HEK293 (cell line): ENCODE measurements around the gene ASCL2.

ENCODE experiments used
- BCL11B ChIP-seq: fragments of 450-650 bp; formaldehyde crosslinking; IDR thresholded peaks from 2 replicates; pipeline ENCODE4 v1.5.1; 2016; ENCODE audit warnings: low read depth, missing biosample characterization, missing genetic modification characterization
- MZF1 ChIP-seq: fragments of 450-650 bp; formaldehyde crosslinking; IDR thresholded peaks from 2 replicates; pipeline ENCODE4 v1.5.1; 2017; ENCODE audit warnings: missing biosample characterization, missing genetic modification characterization, borderline replicate concordance
- YY1 ChIP-seq: fragments of 450-650 bp; formaldehyde crosslinking; IDR thresholded peaks from 2 replicates; pipeline ENCODE4 v1.5.1; 2018; ENCODE audit warnings: missing biosample characterization, missing genetic modification characterization
- ZBTB48 ChIP-seq: fragments of 450-650 bp; formaldehyde crosslinking; IDR thresholded peaks from 2 replicates; pipeline ENCODE4 v1.5.1; 2016; ENCODE audit warnings: missing biosample characterization, missing genetic modification characterization
- ZNF133 ChIP-seq: fragments of 450-650 bp; formaldehyde crosslinking; IDR thresholded peaks from 2 replicates; pipeline ENCODE4 v1.5.1; 2016; ENCODE audit warnings: missing biosample characterization, missing genetic modification characterization
- ZNF37A ChIP-seq: fragments of 450-650 bp; IDR thresholded peaks from 2 replicates; pipeline ENCODE4 v1.5.1; 2018; ENCODE audit warnings: missing biosample characterization, missing genetic modification characterization
- ZNF510 ChIP-seq: fragments of 450-650 bp; formaldehyde crosslinking; IDR thresholded peaks from 2 replicates; pipeline ENCODE4 v1.5.1; 2018; ENCODE audit warnings: mild to moderate bottlenecking, missing genetic modification characterization, missing biosample characterization; ENCODE audit not compliant: insufficient replicate concordance
- ZNF623 ChIP-seq: fragments of 450-650 bp; formaldehyde crosslinking; IDR thresholded peaks from 2 replicates; pipeline ENCODE4 v1.5.1; 2016; ENCODE audit warnings: missing biosample characterization, missing genetic modification characterization
- ZNF660 ChIP-seq: fragments of 450-650 bp; IDR thresholded peaks from 2 replicates; pipeline ENCODE4 v1.5.1; 2018; ENCODE audit warnings: missing biosample characterization, mild to moderate bottlenecking, missing genetic modification characterization
- ZSCAN30 ChIP-seq: fragments of 450-650 bp; IDR thresholded peaks from 2 replicates; pipeline ENCODE4 v1.5.1; 2018; ENCODE audit warnings: missing biosample characterization, mild to moderate bottlenecking, missing genetic modification characterization, moderate library complexity
- TF ChIP-seq, protein P1 (sequence below): fragments of 450-650 bp; formaldehyde crosslinking; IDR thresholded peaks from 2 replicates; pipeline ENCODE4 v1.5.1; 2016; ENCODE audit warnings: missing biosample characterization, missing genetic modification characterization
- TF ChIP-seq, protein P2 (sequence below): fragments of 450-650 bp; formaldehyde crosslinking; IDR thresholded peaks from 2 replicates; pipeline ENCODE4 v1.5.1; 2017; ENCODE audit warnings: missing biosample characterization, missing genetic modification characterization
- TF ChIP-seq, protein P3 (sequence below): fragments of 450-650 bp; formaldehyde crosslinking; IDR thresholded peaks from 2 replicates; pipeline ENCODE4 v1.5.1; 2016; ENCODE audit warnings: missing biosample characterization, missing genetic modification characterization

DNA sequence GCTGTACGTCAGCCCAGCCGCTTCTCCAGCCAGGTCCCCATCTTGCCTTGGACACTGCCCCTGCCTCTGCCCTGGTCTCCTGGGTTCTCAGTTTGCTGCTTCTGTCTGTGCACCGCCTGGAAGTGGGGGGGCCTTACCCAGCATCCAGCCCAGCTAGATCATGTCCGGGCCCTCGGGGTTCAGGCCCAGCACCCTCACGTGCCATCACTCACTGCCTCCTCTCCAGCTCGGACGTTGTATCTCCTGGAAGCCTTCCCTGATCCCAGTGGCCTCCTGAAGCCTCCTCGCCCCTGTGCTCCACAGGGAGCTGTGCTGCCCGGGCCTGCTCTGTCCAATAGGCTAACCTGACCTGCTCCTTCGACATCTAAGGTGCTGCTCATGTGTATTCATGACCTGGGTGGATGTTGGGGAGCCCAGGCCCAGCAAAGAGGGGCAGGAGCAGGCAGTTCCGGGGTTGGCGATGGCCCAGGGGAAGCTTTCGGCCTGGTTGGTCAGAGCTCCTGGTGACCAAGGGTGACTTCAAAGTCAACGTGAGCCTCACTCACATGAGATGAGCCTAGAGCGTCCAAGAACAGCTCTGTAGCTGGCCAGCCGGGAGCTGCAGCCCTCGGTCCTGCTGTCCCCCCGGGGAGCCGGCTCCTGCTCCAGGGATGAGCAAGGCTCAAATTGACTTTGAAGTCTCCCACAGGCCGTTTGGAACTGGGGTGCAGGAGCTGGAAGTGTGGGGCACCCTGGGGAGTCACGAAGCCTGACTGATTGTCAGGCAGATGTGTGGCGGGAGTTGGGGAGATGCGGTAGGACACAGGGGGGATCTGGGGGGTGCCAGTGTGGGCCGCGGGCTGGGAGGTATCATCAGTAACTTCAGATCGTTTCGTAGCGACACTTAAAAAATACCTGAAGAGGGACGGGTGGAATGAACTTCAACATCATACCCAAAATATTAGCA lies 5.2 kb upstream of the ASCL2 start:
- TF ChIP-seq, protein P1, sequence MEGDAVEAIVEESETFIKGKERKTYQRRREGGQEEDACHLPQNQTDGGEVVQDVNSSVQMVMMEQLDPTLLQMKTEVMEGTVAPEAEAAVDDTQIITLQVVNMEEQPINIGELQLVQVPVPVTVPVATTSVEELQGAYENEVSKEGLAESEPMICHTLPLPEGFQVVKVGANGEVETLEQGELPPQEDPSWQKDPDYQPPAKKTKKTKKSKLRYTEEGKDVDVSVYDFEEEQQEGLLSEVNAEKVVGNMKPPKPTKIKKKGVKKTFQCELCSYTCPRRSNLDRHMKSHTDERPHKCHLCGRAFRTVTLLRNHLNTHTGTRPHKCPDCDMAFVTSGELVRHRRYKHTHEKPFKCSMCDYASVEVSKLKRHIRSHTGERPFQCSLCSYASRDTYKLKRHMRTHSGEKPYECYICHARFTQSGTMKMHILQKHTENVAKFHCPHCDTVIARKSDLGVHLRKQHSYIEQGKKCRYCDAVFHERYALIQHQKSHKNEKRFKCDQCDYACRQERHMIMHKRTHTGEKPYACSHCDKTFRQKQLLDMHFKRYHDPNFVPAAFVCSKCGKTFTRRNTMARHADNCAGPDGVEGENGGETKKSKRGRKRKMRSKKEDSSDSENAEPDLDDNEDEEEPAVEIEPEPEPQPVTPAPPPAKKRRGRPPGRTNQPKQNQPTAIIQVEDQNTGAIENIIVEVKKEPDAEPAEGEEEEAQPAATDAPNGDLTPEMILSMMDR, result no peak
- TF ChIP-seq ZNF510 (tag by site-specific recombination) (no peak), ZNF133 (tag by site-specific recombination) (no peak), BCL11B (tag by site-specific recombination) (no peak), YY1 (no peak), ZNF37A (no peak), ZBTB48 (no peak), ZNF660 (no peak), MZF1 (tag by site-specific recombination) (no peak), ZNF623 (tag by site-specific recombination) (no peak), ZSCAN30 (tag by site-specific recombination) (no peak)
- TF ChIP-seq, protein P2, sequence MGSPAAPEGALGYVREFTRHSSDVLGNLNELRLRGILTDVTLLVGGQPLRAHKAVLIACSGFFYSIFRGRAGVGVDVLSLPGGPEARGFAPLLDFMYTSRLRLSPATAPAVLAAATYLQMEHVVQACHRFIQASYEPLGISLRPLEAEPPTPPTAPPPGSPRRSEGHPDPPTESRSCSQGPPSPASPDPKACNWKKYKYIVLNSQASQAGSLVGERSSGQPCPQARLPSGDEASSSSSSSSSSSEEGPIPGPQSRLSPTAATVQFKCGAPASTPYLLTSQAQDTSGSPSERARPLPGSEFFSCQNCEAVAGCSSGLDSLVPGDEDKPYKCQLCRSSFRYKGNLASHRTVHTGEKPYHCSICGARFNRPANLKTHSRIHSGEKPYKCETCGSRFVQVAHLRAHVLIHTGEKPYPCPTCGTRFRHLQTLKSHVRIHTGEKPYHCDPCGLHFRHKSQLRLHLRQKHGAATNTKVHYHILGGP (tag by site-specific recombination), result no peak
- TF ChIP-seq, protein P3, sequence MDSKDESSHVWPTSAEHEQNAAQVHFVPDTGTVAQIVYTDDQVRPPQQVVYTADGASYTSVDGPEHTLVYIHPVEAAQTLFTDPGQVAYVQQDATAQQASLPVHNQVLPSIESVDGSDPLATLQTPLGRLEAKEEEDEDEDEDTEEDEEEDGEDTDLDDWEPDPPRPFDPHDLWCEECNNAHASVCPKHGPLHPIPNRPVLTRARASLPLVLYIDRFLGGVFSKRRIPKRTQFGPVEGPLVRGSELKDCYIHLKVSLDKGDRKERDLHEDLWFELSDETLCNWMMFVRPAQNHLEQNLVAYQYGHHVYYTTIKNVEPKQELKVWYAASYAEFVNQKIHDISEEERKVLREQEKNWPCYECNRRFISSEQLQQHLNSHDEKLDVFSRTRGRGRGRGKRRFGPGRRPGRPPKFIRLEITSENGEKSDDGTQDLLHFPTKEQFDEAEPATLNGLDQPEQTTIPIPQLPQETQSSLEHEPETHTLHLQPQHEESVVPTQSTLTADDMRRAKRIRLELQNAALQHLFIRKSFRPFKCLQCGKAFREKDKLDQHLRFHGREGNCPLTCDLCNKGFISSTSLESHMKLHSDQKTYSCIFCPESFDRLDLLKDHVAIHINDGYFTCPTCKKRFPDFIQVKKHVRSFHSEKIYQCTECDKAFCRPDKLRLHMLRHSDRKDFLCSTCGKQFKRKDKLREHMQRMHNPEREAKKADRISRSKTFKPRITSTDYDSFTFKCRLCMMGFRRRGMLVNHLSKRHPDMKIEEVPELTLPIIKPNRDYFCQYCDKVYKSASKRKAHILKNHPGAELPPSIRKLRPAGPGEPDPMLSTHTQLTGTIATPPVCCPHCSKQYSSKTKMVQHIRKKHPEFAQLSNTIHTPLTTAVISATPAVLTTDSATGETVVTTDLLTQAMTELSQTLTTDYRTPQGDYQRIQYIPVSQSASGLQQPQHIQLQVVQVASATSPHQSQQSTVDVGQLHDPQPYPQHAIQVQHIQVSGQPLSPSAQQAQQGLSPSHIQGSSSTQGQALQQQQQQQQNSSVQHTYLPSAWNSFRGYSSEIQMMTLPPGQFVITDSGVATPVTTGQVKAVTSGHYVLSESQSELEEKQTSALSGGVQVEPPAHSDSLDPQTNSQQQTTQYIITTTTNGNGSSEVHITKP (tag by site-specific recombination), result no peak
